ENCODE measurements around the gene MAP3K3.

GRCh38 chr17:63714550-63715277 is 92.5 kb downstream of the MAP3K3 start:
- TF ChIP-seq, protein P1, sequence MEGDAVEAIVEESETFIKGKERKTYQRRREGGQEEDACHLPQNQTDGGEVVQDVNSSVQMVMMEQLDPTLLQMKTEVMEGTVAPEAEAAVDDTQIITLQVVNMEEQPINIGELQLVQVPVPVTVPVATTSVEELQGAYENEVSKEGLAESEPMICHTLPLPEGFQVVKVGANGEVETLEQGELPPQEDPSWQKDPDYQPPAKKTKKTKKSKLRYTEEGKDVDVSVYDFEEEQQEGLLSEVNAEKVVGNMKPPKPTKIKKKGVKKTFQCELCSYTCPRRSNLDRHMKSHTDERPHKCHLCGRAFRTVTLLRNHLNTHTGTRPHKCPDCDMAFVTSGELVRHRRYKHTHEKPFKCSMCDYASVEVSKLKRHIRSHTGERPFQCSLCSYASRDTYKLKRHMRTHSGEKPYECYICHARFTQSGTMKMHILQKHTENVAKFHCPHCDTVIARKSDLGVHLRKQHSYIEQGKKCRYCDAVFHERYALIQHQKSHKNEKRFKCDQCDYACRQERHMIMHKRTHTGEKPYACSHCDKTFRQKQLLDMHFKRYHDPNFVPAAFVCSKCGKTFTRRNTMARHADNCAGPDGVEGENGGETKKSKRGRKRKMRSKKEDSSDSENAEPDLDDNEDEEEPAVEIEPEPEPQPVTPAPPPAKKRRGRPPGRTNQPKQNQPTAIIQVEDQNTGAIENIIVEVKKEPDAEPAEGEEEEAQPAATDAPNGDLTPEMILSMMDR (IDR thresholded peaks at IDR 0.05; ENCODE audit: insufficient read depth, low read length): no peak
- TF ChIP-seq POLR2AphosphoS5 (IDR thresholded peaks at IDR 0.05; ENCODE audit: low read depth) (no peak), REST (IDR thresholded peaks at IDR 0.05; ENCODE audit: insufficient replicate concordance, low read depth) (no peak), GABPA (IDR thresholded peaks at IDR 0.05; ENCODE audit: low read depth) (no peak)

Measured in HL-60 (cell line).